CD4-positive, alpha-beta T cell treated with Interleukin-17A for 1 hour (primary cell): ENCODE results near the gene AOC3.
"Not testable (repeated sequence)": the region's sequence is repeated elsewhere in the genome, so short reads cannot be mapped to it uniquely, and the experiment has no call there.

Experiments
- DNase-seq: peaks from one replicate; pipeline ENCODE4 v3.0.0-alpha.2; 2020

The AOC3 gene

GRCh38 chr17:42844761-42845555 is 6.0 kb upstream of the AOC3 start:
- DNase-seq, result no peak

- DNase-seq, result no peak
Observed at GRCh38 chr17:42845556-42845917, 5.5 kb upstream of the AOC3 start.

DNA sequence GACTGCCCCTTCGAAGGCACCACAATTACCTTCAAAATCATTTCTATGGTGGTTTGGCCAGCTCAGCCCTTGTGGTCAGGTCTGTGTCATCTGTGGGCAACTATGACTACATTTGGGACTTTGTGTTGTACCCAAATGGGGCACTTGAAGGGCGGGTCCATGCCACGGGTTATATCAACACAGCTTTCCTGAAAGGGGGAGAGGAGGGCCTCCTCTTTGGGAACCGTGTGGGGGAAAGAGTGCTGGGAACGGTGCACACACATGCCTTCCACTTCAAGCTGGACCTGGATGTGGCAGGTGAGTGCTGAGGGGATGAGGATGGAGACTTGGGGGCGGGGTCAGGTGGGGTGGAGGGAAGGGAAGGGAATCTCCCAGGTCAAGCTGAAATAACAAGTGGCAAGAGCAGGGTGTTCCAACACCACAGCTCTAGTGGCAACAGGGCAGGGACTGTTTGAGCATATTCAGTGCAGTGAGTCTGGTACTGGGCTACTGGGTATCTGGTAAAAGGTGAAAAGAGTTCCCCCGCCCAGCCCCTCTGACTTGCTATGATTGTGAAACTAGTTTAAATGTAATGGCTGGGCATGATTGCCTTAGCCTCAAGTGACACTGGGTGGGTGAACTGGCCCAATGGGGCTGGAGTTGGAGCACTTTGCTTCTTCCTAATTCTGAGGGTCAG is 4.9 kb upstream of the AOC3 start:
- DNase-seq, result no peak

DNA sequence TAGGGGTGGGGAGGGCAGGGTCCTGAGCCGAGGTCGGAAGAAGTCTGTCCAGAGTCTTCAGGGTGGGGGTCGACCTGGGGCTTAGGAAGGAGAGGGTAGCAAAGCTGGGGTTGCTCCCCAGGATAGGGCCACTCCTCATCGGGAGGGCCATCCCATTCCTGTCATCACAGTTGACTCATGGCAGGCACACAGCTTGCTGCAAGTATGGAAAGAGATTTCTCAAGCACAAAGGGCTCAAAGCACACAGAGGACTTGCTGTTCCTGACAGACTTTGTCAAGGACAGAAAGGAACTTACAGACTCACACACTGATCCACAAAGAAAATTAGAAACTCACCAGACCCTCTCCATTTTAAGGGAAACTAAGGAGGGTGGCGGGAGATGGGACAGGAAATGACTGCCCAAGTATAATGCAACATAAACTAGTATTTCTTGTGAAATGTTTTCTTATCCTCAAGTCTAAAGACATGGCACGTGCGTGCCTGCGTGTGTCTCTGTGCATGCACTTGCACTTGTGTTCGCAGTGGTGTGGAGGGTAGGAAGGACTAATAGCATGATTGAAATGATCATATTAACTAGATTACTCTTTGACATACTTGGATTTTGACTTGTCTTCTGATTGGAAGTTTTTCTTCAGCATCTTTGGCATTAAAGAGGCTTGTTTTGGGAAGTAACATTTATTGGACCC is 4.3 kb upstream of the AOC3 start:
- DNase-seq, result no peak

GRCh38 chr17:42848093-42848492 is 2.9 kb upstream of the AOC3 start:
- no peak for DNase-seq

GRCh38 chr17:42849031-42849430 is 2.0 kb upstream of the AOC3 start:
- DNase-seq, result no peak

DNA sequence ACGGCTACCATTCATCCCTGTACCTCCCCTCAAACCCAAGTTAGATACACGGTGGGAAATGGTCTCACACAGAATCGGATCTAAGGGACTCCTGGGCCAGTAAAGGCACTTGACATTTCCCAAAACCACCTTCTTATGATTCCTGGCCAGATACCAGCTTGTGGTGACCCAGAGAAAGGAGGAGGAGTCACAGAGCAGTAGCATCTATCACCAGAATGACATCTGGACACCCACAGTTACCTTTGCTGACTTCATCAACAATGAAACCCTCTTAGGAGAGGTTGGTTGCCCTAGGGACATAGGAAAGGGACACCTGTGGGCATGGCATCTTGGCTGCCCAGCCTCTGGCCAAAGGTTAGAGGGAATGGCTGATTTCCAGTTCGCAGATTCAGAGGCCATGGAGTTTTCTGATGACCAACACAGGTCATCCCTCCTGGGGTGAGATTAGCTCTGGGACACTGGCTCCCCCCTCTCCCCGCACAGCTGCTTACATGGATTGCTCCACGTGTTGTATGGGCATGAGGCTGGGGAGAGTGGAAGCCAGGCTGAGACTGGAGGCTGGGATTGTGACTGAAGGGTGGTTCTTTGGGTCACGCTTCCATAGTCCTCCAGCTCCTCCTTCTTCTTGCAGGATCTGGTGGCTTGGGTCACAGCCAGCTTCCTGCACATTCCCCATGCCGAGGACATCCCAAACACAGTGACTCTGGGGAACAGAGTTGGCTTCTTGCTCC is 1.4 kb upstream of the AOC3 start:
- no peak for DNase-seq

GRCh38 chr17:42851371-42852240 is 607 bp downstream of the AOC3 start:
- DNase-seq, result not testable (repeated sequence)

- DNase-seq, result no peak
Observed at GRCh38 chr17:42852351-42852750, 1.4 kb downstream of the AOC3 start.

DNA sequence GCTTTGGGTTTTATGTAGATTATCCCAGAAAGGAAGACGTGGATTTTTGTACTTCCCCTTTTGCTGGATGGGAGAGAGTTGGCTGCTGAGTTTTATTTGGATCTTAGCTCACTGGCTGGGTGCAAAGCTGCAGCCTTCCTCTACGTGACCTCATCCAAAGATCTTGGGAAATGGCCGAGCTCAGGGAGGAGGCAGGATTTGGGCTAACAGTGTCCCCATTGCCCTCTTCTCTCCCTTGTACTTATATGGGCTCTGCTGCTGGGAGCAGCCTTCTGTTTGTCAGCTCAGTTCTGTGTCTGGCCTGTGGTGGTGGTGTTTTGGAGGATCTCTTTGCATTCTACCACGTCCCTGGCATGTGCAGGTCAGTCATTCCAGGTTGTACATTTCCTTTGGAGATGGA is 2.0 kb downstream of the AOC3 start:
- no peak for DNase-seq

DNA sequence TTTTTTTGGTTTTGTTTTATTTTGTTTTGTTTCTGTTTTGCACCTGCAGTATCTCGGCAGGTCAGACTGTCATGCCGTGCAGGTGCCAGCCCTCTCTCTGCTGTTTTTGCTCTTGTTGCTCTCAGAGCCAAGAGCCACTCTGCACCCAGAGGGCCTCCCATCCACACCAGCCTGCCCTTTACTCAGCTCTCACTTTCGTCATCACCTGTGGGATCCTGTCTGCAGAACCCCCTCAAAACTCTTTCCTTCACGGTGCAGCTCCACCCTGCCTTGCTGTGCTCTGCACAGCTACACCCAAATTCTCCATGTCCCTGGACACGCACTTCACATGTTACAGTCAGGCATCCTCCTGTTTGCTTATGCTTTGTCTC is 2.6 kb downstream of the AOC3 start:
- no peak for DNase-seq

DNA sequence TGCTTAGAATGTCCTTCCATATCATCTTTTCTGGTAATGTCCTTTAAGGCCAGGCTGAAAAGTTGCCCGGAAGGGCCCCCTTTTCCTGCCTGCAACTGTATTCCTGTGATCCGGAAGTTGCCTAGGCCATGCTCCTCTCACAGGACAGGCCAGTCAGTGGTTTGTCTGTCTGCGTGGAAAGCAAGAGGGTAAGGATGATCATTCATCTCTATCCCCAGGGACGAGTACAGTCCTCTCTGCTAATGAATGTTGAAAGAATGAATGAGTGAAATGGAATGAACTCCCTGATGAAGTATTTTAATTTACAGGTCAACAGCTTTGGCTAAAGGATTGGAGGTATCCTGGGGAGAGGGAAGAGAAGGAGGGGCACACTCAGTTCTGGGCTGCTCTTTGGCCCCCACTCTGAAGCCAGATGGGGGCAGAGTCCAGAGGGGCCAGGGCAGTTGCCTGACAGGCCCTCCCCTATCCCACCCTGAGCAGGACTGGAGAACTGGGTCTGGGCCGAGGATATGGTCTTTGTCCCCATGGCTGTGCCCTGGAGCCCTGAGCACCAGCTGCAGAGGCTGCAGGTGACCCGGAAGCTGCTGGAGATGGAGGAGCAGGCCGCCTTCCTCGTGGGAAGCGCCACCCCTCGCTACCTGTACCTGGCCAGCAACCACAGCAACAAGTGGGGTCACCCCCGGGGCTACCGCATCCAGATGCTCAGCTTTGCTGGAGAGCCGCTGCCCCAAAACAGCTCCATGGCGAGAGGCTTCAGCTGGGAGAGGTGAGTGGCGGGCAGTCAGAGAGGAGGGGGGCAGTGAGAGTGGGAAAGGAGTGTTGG is 3.2 kb downstream of the AOC3 start:
- no peak for DNase-seq

DNA sequence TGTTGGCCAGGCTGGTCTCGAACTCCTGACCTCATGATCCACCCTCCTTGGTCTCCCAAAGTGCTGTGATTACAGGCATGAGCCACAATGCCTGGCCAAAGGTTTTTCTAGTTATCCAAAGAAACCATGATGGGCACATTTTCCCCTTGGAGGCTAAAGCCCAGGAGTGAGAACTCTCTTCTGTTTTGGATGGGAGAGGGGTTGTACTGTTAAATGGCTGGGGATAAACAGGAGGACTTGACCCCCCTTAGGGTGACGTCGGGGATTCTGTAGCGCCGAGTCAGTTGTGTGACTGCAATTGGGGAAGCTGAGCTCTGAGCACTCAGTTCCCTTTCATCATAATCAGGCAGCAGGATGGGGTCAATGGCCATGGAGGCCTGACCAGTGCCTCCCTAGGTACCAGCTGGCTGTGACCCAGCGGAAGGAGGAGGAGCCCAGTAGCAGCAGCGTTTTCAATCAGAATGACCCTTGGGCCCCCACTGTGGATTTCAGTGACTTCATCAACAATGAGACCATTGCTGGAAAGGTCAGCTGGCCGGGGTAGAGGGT is 4.1 kb downstream of the AOC3 start:
- DNase-seq, result no peak

- DNase-seq, result not testable (repeated sequence)
Observed at GRCh38 chr17:42856093-42856492, 5.1 kb downstream of the AOC3 start.

DNA sequence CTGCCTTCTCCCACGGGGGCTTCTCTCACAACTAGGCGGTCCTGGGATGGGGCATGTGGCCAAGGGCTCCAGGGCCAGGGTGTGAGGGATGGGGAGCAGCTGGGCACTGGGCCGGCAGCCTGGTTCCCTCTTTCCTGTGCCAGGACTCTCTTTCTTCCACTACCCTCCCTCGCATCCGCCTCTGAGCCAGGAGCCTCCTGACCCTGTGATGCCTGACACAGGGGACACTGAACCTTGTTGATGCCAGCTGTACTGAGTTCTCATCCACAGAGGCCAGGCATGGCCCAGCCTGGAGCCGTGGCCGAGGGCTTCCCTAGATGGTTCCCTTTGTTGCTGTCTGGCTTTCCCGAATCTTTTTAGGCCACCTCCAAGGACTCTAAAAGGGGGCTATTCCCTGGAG is 5.5 kb downstream of the AOC3 start:
- DNase-seq, result not testable (repeated sequence)

DNA sequence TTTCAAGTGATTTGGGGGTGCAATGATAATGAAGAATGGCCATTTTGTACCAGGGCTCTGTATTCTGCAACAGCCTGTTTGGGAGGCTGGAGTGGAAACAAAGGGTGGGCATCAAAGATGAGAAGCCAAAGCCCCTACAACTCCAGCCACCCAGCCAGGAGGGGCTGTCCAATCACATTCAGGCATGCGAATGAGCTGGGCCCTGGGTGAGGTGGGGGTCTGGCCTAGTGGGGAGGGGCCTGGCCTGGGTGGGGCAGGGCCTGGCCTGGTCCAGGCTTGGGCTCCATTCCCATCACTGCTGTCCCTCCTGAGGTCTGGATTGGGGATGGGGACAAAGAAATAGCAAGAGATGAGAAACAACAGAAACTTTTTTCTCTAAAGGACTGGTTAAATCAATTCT is 6.4 kb downstream of the AOC3 start:
- DNase-seq, result no peak

- DNase-seq, result no peak
Observed at GRCh38 chr17:42865638-42866094, 14.7 kb downstream of the AOC3 start.

- DNase-seq, result no peak
Observed at GRCh38 chr17:42866216-42866615, 15.2 kb downstream of the AOC3 start.

GRCh38 chr17:42866631-42867575 is 15.9 kb downstream of the AOC3 start:
- no peak for DNase-seq
